ENCODE measurements around the gene VAT1L. TPM values are rescaled to one million over a fixed set of nuclear protein-coding genes. Genes with fewer than 3 reads are reported as not detected.

VAT1L gene
- total RNA-seq, 3 donors from 2014 or later (not counting 1 experiment from before 2014, with no cell fraction given): not detected

- no peaks in the 10 kb centered on the region for H3K4me1 Mint-ChIP-seq
- TF ChIP-seq CTCF (IDR thresholded peaks at IDR 0.05): no peak
- H3K9me3 Mint-ChIP-seq: no peaks in the 10 kb centered on the region
- no peak overlapping the region for H3K27ac Mint-ChIP-seq
- Histone ChIP-seq H3K36me3 (ENCODE audit: control insufficient read depth, insufficient read depth, low read length) (no peaks in the 10 kb centered on the region), H3K4me3 (ENCODE audit: low read length) (no peak overlapping the region), H3K27ac (ENCODE audit: low read length) (no peak overlapping the region), H3K9me3 (ENCODE audit: control insufficient read depth, insufficient read depth, low read length) (no peaks in the 10 kb centered on the region), H3K4me1 (ENCODE audit: control insufficient read depth, insufficient read depth, low read length) (no peaks in the 10 kb centered on the region), H3K27me3 (ENCODE audit: control insufficient read depth, insufficient read depth, low read length) (no peaks in the 10 kb centered on the region)
- no peaks in the 10 kb centered on the region for H3K36me3 Mint-ChIP-seq
- intact Hi-C loops (cut with micrococcal nuclease): no loop called here
- ATAC-seq (no peak), DNase-seq (no peak)
- H3K4me3 Mint-ChIP-seq: no peak overlapping the region
- 88% methylated on average over 3 of the region's 5 CpGs for WGBS (ENCODE audit: insufficient coverage)
- H3K27me3 Mint-ChIP-seq (ENCODE audit: low read depth in 2 of 2): no peaks in the 10 kb centered on the region
Measured at GRCh38 chr16:78005881-78006280, 217.5 kb downstream of the VAT1L start.

GRCh38 chr16:78007121-78007520, 218.8 kb downstream of the VAT1L start:
- TF ChIP-seq CTCF (IDR thresholded peaks at IDR 0.05): no peak
- H3K4me3 Mint-ChIP-seq: no peak overlapping the region
- Histone ChIP-seq H3K4me3 (ENCODE audit: low read length) (no peak overlapping the region), H3K27me3 (ENCODE audit: control insufficient read depth, insufficient read depth, low read length) (no peaks in the 10 kb centered on the region), H3K27ac (ENCODE audit: low read length) (no peak overlapping the region), H3K36me3 (ENCODE audit: control insufficient read depth, insufficient read depth, low read length) (no peaks in the 10 kb centered on the region), H3K4me1 (ENCODE audit: control insufficient read depth, insufficient read depth, low read length) (no peaks in the 10 kb centered on the region), H3K9me3 (ENCODE audit: control insufficient read depth, insufficient read depth, low read length) (no peaks in the 10 kb centered on the region)
- ATAC-seq (no peak), DNase-seq (no peak)
- WGBS (ENCODE audit: insufficient coverage): 88% methylated on average over 1 of the region's 3 CpGs
- no peaks in the 10 kb centered on the region for H3K36me3 Mint-ChIP-seq
- no peaks in the 10 kb centered on the region for H3K4me1 Mint-ChIP-seq
- intact Hi-C loops (cut with micrococcal nuclease): no loop called here
- H3K27ac Mint-ChIP-seq: no peak overlapping the region
- no peaks in the 10 kb centered on the region for H3K9me3 Mint-ChIP-seq
- H3K27me3 Mint-ChIP-seq (ENCODE audit: low read depth in 2 of 2): peaks cover 0 to 4% of the 10 kb centered on the region in 2 donors

GRCh38 chr16:78022347-78023060, 234.1 kb downstream of the VAT1L start, which contains the start of gene CLEC3A:
TSS of gene CLEC3A (plus strand) at chr16:78022548. CDS start at chr16:78022627, 79 bp downstream.
- H3K4me3 Mint-ChIP-seq: no peak within 1 kb of the TSS
- Histone ChIP-seq H3K4me3 (ENCODE audit: low read length) (no peak within 1 kb of the TSS), H3K9me3 (ENCODE audit: control insufficient read depth, insufficient read depth, low read length) (no peaks in the 10 kb centered on the region)

More at GRCh38 chr16:78022347-78023060, 234.1 kb downstream of the VAT1L start, which contains the start of gene CLEC3A:
- H3K36me3 Mint-ChIP-seq: no peaks in the 10 kb centered on the region
- WGBS (ENCODE audit: insufficient coverage): 54% methylated on average over 5 of the region's 5 CpGs
- ATAC-seq (no peak), DNase-seq (no peak)
- H3K36me3 ChIP-seq (ENCODE audit: control insufficient read depth, insufficient read depth, low read length): no peaks in the 10 kb centered on the region
- no peaks in the 10 kb centered on the region for H3K27me3 ChIP-seq (ENCODE audit: control insufficient read depth, insufficient read depth, low read length)
- peaks cover 0 to 2% of the 10 kb centered on the region in 2 donors for H3K9me3 Mint-ChIP-seq
- no peaks in the 10 kb centered on the region for H3K4me1 Mint-ChIP-seq
- intact Hi-C loops (cut with micrococcal nuclease): no loop called here
- H3K4me1 ChIP-seq (ENCODE audit: control insufficient read depth, insufficient read depth, low read length): no peaks in the 10 kb centered on the region
- no peak for TF ChIP-seq CTCF (IDR thresholded peaks at IDR 0.05)
- H3K27ac ChIP-seq (ENCODE audit: low read length): no peak within 1 kb of the TSS
- peaks cover 10 to 23% of the 10 kb centered on the region in 2 donors for H3K27me3 Mint-ChIP-seq (ENCODE audit: low read depth in 2 of 2)
- H3K27ac Mint-ChIP-seq: no peak within 1 kb of the TSS
